Fibroblast of lung (primary cell): ENCODE data around the gene UGT1A10. TPM values are rescaled to one million over a fixed set of nuclear protein-coding genes. Genes with fewer than 3 reads are reported as not detected.

Experiments used
- DNase-seq, 2 donors: peaks; one replicate each; pipeline versions ENCODE4 v3.0.0 to v3.0.0-alpha.2; 2010; ENCODE audit warnings: low read depth in 2 of 2
- H2AFZ ChIP-seq: 2 replicates; pipeline ENCODE4 v1.5.1; 2012; ENCODE audit warnings: low read length, control low read depth, inconsistent platforms
- H3K27ac ChIP-seq: 2 replicates; pipeline ENCODE4 v1.5.1; 2011; ENCODE audit warnings: low read length, control low read depth; ENCODE audit not compliant: insufficient read depth
- H3K27me3 ChIP-seq: 2 replicates; pipeline ENCODE4 v1.5.1; 2011; ENCODE audit warnings: mild to moderate bottlenecking, low read length; ENCODE audit not compliant: control insufficient read depth, insufficient read depth
- H3K36me3 ChIP-seq: 2 replicates; pipeline ENCODE4 v1.5.1; 2011; ENCODE audit warnings: low read length; ENCODE audit not compliant: control insufficient read depth, insufficient read depth
- H3K4me1 ChIP-seq: 2 replicates; pipeline ENCODE4 v1.5.1; 2011; ENCODE audit warnings: low read length; ENCODE audit not compliant: control insufficient read depth, insufficient read depth; ENCODE audit errors: extremely low read depth
- H3K4me2 ChIP-seq: 2 replicates; pipeline ENCODE4 v1.5.1; 2011; ENCODE audit warnings: low read length, control low read depth; ENCODE audit not compliant: insufficient read depth; ENCODE audit errors: extremely low read depth
- H3K4me3 ChIP-seq, 4 experiments: fragments of 200-600 bp in 1 of 4; sonication (generic) in 1 of 4; replicated peaks in 1 of 4; 2 replicates each; pipeline ENCODE4 v1.5.1; 2011 to 2016; ENCODE audit warnings: low read length in 4 of 4, low read depth in 3 of 4, mild to moderate bottlenecking in 3 of 4, control low read depth in 2 of 4, inconsistent platforms in 1 of 4, mixed read lengths in 1 of 4; ENCODE audit not compliant: insufficient read depth in 1 of 4; ENCODE audit errors: control extremely low read depth in 1 of 4
- H3K79me2 ChIP-seq: 2 replicates; pipeline ENCODE4 v1.5.1; 2012; ENCODE audit warnings: mild to moderate bottlenecking, low read length, inconsistent platforms; ENCODE audit not compliant: control insufficient read depth, insufficient read depth
- H3K9ac ChIP-seq: 2 replicates; pipeline ENCODE4 v1.5.1; 2011; ENCODE audit warnings: mild to moderate bottlenecking, low read length, control low read depth; ENCODE audit not compliant: insufficient read depth
- H3K9me3 ChIP-seq: 2 replicates; pipeline ENCODE4 v1.5.1; 2012; ENCODE audit warnings: low read depth, low read length; ENCODE audit not compliant: control insufficient read depth, insufficient read depth
- H4K20me1 ChIP-seq: 2 replicates; pipeline ENCODE4 v1.5.1; 2011; ENCODE audit warnings: low read length; ENCODE audit not compliant: control insufficient read depth, insufficient read depth; ENCODE audit errors: extremely low read depth
- EZH2 ChIP-seq: IDR thresholded peaks from 2 replicates; pipeline ENCODE4 v1.5.1; 2012; ENCODE audit warnings: low read length, control low read depth, mild to moderate bottlenecking; ENCODE audit errors: missing control alignments
- polyA plus RNA-seq, 2 donors: library from polyadenylated mRNA; depleted of rRNA in 1 of 2; stranded (reverse) in 1 of 2; unstranded in 1 of 2; fragments of >200 nt; gene quantifications; 2 replicates each; pipeline ENCODE4 v1.2.1, GENCODE V29; 2011 to 2012; ENCODE audit warnings: missing spikeins in 1 of 2
- total RNA-seq: library from RNA; depleted of rRNA; stranded (reverse); fragments of >200 nt; gene quantifications from 2 replicates; pipeline ENCODE4 v1.2.1, GENCODE V29; 2014
- TF ChIP-seq, protein P1 (sequence below), 2 donors: IDR thresholded peaks in 1 of 2; conservative IDR thresholded peaks in 1 of 2; 1 replicate in 1 of 2; 2 replicates in 1 of 2; pipeline ENCODE4 v1.5.1; 2011 to 2012; ENCODE audit warnings: low read length in 2 of 2, control low read depth in 1 of 2, inconsistent platforms in 1 of 2, low read depth in 1 of 2, mild to moderate bottlenecking in 1 of 2

UGT1A10 gene
- total and polyA plus RNA-seq, 2 donors (not counting 1 experiment from before 2014, with no cell fraction given): not detected

DNA sequence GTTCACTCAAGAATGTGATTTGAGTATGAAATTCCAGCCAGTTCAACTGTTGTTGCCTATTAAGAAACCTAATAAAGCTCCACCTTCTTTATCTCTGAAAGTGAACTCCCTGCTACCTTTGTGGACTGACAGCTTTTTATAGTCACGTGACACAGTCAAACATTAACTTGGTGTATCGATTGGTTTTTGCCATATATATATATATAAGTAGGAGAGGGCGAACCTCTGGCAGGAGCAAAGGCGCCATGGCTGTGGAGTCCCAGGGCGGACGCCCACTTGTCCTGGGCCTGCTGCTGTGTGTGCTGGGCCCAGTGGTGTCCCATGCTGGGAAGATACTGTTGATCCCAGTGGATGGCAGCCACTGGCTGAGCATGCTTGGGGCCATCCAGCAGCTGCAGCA is 123.8 kb downstream of the UGT1A10 start, which contains the start of gene UGT1A1:
Gene UGT1A1, plus strand, starts transcription at position 228 of the 400 bp plus-strand sequence. Its CDS starts 18 bp downstream, at position 246.
- H4K20me1 ChIP-seq: no peaks in the 10 kb centered on the region
- H3K27me3 ChIP-seq: no peaks in the 10 kb centered on the region
- no peaks in the 10 kb centered on the region for H3K9me3 ChIP-seq
- H3K79me2 ChIP-seq: no peaks in the 10 kb centered on the region
- H3K4me1 ChIP-seq: peaks cover 3% of the 10 kb centered on the region
- no peak within 1 kb of the TSS for H3K4me3 ChIP-seq
- H3K36me3 ChIP-seq: no peaks in the 10 kb centered on the region
- H2AFZ ChIP-seq: no peak within 1 kb of the TSS
- no peak for DNase-seq
- no peak for TF ChIP-seq EZH2
- TF ChIP-seq, protein P1, sequence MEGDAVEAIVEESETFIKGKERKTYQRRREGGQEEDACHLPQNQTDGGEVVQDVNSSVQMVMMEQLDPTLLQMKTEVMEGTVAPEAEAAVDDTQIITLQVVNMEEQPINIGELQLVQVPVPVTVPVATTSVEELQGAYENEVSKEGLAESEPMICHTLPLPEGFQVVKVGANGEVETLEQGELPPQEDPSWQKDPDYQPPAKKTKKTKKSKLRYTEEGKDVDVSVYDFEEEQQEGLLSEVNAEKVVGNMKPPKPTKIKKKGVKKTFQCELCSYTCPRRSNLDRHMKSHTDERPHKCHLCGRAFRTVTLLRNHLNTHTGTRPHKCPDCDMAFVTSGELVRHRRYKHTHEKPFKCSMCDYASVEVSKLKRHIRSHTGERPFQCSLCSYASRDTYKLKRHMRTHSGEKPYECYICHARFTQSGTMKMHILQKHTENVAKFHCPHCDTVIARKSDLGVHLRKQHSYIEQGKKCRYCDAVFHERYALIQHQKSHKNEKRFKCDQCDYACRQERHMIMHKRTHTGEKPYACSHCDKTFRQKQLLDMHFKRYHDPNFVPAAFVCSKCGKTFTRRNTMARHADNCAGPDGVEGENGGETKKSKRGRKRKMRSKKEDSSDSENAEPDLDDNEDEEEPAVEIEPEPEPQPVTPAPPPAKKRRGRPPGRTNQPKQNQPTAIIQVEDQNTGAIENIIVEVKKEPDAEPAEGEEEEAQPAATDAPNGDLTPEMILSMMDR (conservative IDR thresholded peaks at IDR 0.05 in 1 of 2, IDR thresholded peaks at IDR 0.05 in 1 of 2; ENCODE audit: low read depth in 1 of 2, low read length in 2 of 2): no peak
- no peak within 1 kb of the TSS for H3K4me2 ChIP-seq
- no peak within 1 kb of the TSS for H3K9ac ChIP-seq
- H3K27ac ChIP-seq: no peak within 1 kb of the TSS

DNA sequence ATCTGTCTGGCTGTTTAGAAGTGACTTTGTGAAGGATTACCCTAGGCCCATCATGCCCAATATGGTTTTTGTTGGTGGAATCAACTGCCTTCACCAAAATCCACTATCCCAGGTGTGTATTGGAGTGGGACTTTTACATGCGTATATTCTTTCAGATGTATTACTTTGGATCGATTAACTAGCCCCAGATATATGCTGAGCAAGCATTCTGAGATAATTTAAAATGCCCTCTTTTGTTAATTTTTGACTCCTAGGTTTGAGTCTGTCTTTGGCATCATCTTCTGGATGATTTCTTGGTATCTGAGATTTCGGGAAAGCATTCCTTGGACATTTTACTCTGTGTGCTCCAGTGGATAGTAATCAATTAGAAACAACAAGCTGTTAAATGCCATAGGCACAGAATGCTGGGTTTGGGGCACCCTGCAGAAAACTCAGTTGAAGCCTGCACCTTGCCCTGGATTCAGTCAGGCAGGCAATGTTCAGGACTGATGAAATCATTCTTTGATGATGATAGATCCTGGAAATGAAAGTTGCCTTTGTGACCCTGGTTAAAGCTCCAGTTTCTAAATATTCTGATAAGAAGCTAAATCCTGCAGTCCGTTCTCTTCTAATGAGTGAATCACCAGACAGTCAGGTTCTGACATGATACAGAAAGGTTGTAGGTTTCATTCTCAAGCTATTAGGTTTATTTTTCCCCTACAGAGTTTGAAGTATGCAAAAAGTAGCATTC is 125.0 kb downstream of the UGT1A10 start:
- no peak overlapping the region for H3K4me3 ChIP-seq
- H3K4me2 ChIP-seq: no peak overlapping the region
- no peaks in the 10 kb centered on the region for H3K79me2 ChIP-seq
- TF ChIP-seq EZH2: no peak
- TF ChIP-seq, protein P1 (conservative IDR thresholded peaks at IDR 0.05 in 1 of 2, IDR thresholded peaks at IDR 0.05 in 1 of 2; ENCODE audit: low read depth in 1 of 2, low read length in 2 of 2): no peak
- H3K36me3 ChIP-seq: no peaks in the 10 kb centered on the region
- H2AFZ ChIP-seq: no peak overlapping the region
- H3K4me1 ChIP-seq: peaks cover 3% of the 10 kb centered on the region
- H3K27ac ChIP-seq: no peak overlapping the region
- H3K9me3 ChIP-seq: no peaks in the 10 kb centered on the region
- no peaks in the 10 kb centered on the region for H4K20me1 ChIP-seq
- DNase-seq: peak in 1 of 2 donors; percentile 66
- H3K9ac ChIP-seq: no peak overlapping the region
- no peaks in the 10 kb centered on the region for H3K27me3 ChIP-seq

DNA sequence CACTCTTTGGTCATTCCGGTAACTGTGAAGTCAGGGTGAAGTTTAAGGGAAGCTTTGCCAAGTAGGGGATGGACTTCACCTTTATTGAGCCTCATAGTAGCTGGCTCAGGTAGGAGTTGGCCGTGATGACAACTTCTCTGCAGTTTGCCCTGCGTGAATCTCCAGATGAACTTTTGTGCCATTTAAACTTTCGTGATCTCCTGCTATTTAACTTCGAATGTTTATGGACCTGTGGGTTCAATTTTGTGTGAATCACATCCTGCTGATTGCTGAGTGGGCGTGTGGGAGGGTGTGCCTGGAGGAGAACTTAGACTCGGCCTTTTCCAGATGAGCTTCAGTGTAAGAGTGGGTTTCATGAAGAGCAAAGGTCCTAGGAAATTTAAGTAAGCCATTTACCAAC is 128.0 kb downstream of the UGT1A10 start:
- peaks cover 3% of the 10 kb centered on the region for H3K4me1 ChIP-seq
- H3K79me2 ChIP-seq: no peaks in the 10 kb centered on the region
- TF ChIP-seq, protein P1 (conservative IDR thresholded peaks at IDR 0.05 in 1 of 2, IDR thresholded peaks at IDR 0.05 in 1 of 2; ENCODE audit: low read depth in 1 of 2, low read length in 2 of 2): no peak
- no peak for TF ChIP-seq EZH2
- no peak overlapping the region for H3K4me3 ChIP-seq
- DNase-seq: peak; percentile 18 to 78
- no peaks in the 10 kb centered on the region for H3K9me3 ChIP-seq
- no peaks in the 10 kb centered on the region for H4K20me1 ChIP-seq
- H3K27me3 ChIP-seq: no peaks in the 10 kb centered on the region
- peak overlapping the region; percentile 27 for H3K27ac ChIP-seq
- no peak overlapping the region for H2AFZ ChIP-seq
- H3K9ac ChIP-seq: no peak overlapping the region
- no peaks in the 10 kb centered on the region for H3K36me3 ChIP-seq
- peak overlapping the region; percentile 7 for H3K4me2 ChIP-seq
